GM06990 (cell line): ENCODE measurements around the gene FBLN1.
A peak's percentile ranks its signal among the peaks of the same experiment; 100 is the strongest.

Experiments used
- DNase-seq: peaks from one replicate; pipeline ENCODE4 v3.0.0-alpha.2; 2011; ENCODE audit not compliant: insufficient read length; ENCODE audit errors: extremely low read depth
- H3K27me3 ChIP-seq: replicated peaks from 2 replicates; pipeline ENCODE4 v1.6.0; 2011; ENCODE audit warnings: low read length; ENCODE audit not compliant: control insufficient read depth, insufficient read depth
- H3K36me3 ChIP-seq: 2 replicates; pipeline ENCODE4 v1.5.1; 2011; ENCODE audit warnings: low read length; ENCODE audit not compliant: control insufficient read depth, insufficient read depth
- H3K4me3 ChIP-seq: replicated peaks from 2 replicates; pipeline ENCODE4 v1.5.1; 2011; ENCODE audit warnings: low read depth, mild to moderate bottlenecking, control low read depth, low read length
- CTCF ChIP-seq: IDR thresholded peaks from 2 replicates; pipeline ENCODE4 v1.5.1; 2011; ENCODE audit warnings: low read length, control low read depth, mild to moderate bottlenecking, inconsistent platforms; ENCODE audit not compliant: insufficient read depth, poor library complexity, severe bottlenecking

Gene FBLN1

GRCh38 chr22:45640941-45641621, 138.4 kb downstream of the FBLN1 start:
- H3K4me3 ChIP-seq: no peak overlapping the region
- DNase-seq: no peak
- no peak for TF ChIP-seq CTCF
- H3K36me3 ChIP-seq: no peaks in the 10 kb centered on the region
- H3K27me3 ChIP-seq: peaks cover 1% of the 10 kb centered on the region; the same call in 1 of the 2 replicates

GRCh38 chr22:45642986-45643385, 140.3 kb downstream of the FBLN1 start:
- Histone ChIP-seq H3K27me3 (peaks cover 1% of the 10 kb centered on the region; the same call in 1 of the 2 replicates), H3K36me3 (no peaks in the 10 kb centered on the region), H3K4me3 (no peak overlapping the region)
- no peak for TF ChIP-seq CTCF
- DNase-seq: no peak

GRCh38 chr22:45644714-45645113, 142.0 kb downstream of the FBLN1 start:
- DNase-seq: no peak
- Histone ChIP-seq H3K27me3 (0 out of 2 replicates have a peak, but pooled peaks cover 1% of the 10 kb centered on the region), H3K36me3 (no peaks in the 10 kb centered on the region), H3K4me3 (no peak overlapping the region)
- TF ChIP-seq CTCF: no peak

GRCh38 chr22:45645150-45645525, 142.5 kb downstream of the FBLN1 start:
- Histone ChIP-seq H3K36me3 (no peaks in the 10 kb centered on the region), H3K27me3 (0 out of 2 replicates have a peak, but pooled peaks cover 1% of the 10 kb centered on the region), H3K4me3 (no peak overlapping the region; the same call in 1 of the 2 replicates)
- DNase-seq: no peak
- no peak for TF ChIP-seq CTCF

- peak; percentile 46 for TF ChIP-seq CTCF
- Histone ChIP-seq H3K36me3 (no peaks in the 10 kb centered on the region), H3K27me3 (0 out of 2 replicates have a peak, but pooled peaks cover 1% of the 10 kb centered on the region), H3K4me3 (no peak overlapping the region; the same call in 1 of the 2 replicates)
- DNase-seq: peak; percentile 77
Observed at GRCh38 chr22:45645526-45646414, 143.1 kb downstream of the FBLN1 start.
